Measurements from ENCODE around the gene RFPL4A.
"Not testable (repeated sequence)": the region's sequence is repeated elsewhere in the genome, so short reads cannot be mapped to it uniquely, and the experiment has no call there.

Gene RFPL4A

GRCh38 chr19:55758797-55759196, at the start of gene RFPL4A:
Gene RFPL4A (plus strand): TSS chr19:55759097. CDS start chr19:55761801, 2,704 bp downstream.
- not testable (repeated sequence) for DNase-seq (ENCODE audit: low spot score)

DNA sequence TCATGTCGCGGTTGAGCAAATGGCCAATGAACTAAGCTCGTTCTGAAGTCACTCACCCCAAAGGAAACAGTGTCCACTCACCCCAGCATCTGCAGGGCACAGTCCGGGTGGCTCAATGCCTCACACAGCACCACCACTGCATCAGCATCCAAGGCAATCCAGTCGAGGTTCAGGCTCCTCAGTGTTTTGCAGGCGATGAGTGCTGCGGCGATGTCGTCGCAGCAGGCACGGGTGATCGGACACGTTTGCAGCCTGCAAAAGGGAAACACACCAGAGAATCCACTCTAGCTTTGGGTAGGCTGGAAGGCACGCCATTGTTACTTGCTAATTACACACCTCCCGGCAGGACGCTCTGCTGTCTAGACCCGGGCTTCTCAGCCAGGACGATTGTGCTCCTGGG, 47.2 kb upstream of the RFPL4A start:
- no peak for DNase-seq (ENCODE audit: low spot score)

DNA sequence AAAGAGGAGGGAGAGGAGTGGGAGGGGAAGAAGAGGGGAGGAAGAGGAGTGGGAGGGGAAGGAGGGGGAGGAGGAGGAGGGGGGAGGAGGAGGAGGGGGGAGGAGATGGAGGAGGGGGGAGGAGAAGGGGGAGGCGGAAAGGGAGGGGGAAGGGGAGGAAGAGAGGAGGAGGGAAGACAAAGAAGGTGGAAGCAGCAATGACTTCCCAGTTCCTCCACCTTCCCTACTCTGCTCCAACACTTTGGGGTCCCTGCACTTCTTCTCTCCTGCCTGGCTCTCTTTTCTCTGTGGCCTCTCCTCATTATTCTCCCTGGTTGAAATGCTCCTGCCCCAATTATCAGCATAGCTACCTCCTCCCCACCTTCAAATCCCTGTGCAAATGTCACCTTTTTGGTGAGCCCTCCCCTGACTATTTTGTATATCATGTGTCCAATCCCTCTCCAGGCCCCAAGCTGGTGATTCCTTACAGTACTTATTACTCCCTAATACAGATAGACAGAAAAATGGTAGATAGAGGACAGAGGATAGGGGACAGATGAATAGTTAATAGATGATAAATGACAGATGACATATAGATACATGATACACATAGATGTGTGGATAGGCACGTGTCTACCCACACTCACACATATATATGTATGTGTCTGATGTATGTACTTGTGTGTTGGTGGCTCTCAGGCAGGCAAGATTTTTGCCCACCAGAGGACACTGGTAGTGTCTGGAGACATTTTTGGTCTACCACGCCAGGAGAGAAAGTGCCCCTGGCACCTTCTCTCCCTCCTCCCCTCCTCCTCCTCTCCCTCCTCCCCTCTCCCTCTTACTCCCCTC, 45.9 kb upstream of the RFPL4A start:
- no peak for DNase-seq (ENCODE audit: low spot score)

- no peak for DNase-seq (ENCODE audit: low spot score)
Observed at GRCh38 chr19:55716531-55716930, 42.4 kb upstream of the RFPL4A start.

- DNase-seq (ENCODE audit: low spot score) = no peak
Observed at GRCh38 chr19:55717251-55717650, 41.6 kb upstream of the RFPL4A start.

GRCh38 chr19:55717879-55718711, 40.8 kb upstream of the RFPL4A start:
- not testable (repeated sequence) for DNase-seq (ENCODE audit: low spot score)

- no peak for DNase-seq (ENCODE audit: low spot score)
Observed at GRCh38 chr19:55720214-55720746, 38.6 kb upstream of the RFPL4A start.

DNA sequence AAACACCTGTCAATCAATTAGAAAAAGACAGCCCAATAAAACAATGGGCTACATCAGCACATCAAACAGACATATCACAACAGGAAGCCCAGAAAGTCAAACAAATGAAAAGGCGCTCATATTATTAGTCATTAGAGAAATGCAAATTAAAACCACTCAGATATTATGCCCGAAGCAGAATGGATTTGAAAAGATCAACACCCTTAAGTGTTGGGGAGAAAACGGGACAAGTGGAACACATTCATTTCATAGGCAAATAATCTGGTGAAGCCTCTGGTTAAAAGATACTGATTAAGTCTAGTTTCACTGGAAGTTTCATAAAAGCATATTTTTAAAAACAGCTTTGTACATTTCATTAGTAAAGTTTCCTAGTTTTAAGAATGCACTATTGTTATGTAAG, 38.1 kb upstream of the RFPL4A start:
- no peak for DNase-seq (ENCODE audit: low spot score)

DNA sequence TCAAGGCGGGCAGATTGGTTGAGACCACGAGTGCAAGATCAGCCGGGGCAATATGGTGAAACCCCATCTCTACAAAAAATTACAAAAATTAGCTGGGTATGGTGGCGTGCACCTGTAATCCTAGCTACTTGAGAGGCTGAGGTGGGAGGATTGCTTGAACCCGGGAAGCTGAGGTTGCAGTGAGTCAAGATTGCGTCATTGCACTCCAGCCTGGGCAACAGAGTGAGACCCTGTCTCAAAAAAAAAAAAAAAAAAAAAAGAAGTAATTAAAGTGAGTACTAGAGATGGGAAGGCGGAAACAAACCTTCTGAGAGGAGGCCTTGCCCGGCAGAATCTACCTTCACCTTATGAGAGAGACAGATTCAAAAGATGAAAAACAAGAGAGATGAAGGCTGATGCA, 35.4 kb upstream of the RFPL4A start:
- no peak for DNase-seq (ENCODE audit: low spot score)

GRCh38 chr19:55730378-55730777, 28.5 kb upstream of the RFPL4A start:
- not testable (repeated sequence) for DNase-seq (ENCODE audit: low spot score)

DNA sequence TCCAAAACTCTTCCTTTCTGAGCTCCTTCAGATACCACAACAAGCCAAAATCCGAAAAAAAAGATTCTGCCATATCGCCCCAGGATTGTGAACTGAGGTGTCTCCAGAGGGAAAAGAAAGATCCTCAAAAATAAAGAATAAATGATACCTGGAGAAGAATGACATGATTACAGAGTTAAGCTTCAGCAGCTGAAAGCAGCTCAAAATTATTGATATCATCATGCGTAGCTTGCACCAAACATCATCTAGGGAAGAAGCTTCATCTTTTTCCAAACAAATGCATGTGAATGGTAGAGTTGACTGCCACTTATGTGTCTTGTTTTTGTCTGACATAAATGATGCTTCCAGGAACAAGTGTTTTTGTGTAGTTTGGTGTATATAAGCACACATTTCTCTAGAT, 20.6 kb upstream of the RFPL4A start, which contains the start of gene NLRP9:
Gene NLRP9 (minus strand): TSS at position 101 of the 400 bp plus-strand sequence. CDS start 28 bp downstream, at position 73.
- no peak for DNase-seq (ENCODE audit: low spot score)

- no peak for DNase-seq (ENCODE audit: low spot score)
Observed at GRCh38 chr19:55750715-55751114, 8.2 kb upstream of the RFPL4A start.

DNA sequence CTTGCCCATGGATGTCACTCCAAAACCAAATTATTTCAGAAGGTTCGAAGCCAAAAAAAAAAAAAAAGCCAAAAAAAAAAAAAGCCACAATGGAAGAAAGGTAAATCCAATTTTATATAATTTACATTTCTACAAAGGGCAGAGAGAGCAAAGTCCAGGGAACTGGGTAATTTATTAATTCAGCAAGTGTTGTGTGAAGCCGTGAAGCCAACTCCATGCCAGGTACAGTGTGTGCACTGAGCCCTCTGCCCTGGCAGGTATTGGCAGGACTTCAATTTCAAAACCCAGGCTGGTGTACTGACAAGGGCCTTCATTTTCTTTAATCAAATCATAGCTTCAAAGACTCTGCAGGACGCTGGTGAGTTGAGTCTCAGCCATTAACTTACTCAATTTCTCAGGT, 5.5 kb upstream of the RFPL4A start:
- DNase-seq (ENCODE audit: low spot score) = no peak

GRCh38 chr19:55756808-55757207, 2.1 kb upstream of the RFPL4A start:
- DNase-seq (ENCODE audit: low spot score) = not testable (repeated sequence)

GRCh38 chr19:55766466-55766865, 7.6 kb downstream of the RFPL4A start:
- no peak for DNase-seq (ENCODE audit: low spot score)

DNA sequence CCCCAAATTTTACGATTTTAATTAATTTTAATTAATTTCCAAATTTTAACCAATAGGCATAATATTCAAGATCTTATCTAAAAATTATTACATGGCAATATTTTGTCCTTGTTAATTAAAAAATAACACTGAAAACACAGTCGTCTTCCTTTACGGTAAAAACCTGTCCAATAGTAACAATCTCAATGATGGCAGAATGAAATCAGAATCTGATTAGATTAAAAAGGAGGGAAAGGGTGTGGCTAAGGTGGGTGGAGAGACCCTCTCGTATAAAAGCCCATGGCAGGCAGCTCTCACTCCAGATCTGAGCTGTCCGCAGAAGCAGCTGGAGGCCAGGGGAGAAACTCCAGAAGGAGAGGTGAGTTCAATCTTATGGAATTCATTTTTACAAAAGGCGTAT, 9.9 kb downstream of the RFPL4A start, which contains the start of gene RFPL4AL1:
Gene RFPL4AL1 (plus strand): TSS at position 301 of the 400 bp plus-strand sequence. CDS start 2,687 bp downstream, outside the sequence.
- DNase-seq (ENCODE audit: low spot score) = not testable (repeated sequence)

GRCh38 chr19:55769632-55770031, 10.7 kb downstream of the RFPL4A start:
- DNase-seq (ENCODE audit: low spot score) = not testable (repeated sequence)

DNA sequence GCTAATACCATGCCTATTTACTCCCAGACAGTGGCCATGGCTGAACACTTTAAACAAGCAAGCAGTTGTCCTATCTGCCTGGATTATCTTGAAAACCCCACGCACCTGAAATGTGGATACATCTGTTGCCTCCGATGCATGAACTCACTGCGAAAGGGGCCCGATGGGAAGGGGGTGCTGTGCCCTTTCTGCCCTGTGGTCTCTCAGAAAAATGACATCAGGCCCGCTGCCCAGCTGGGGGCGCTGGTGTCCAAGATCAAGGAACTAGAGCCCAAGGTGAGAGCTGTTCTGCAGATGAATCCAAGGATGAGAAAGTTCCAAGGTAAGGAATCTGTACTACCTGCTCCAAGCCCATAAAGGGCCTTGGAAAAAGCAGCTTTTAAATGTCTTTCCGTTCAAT, 18.6 kb downstream of the RFPL4A start:
- DNase-seq (ENCODE audit: low spot score) = peak; percentile 78

GRCh38 chr19:55778331-55778730, 19.4 kb downstream of the RFPL4A start:
- no peak for DNase-seq (ENCODE audit: low spot score)

GRCh38 chr19:55781112-55781511, 22.2 kb downstream of the RFPL4A start:
- DNase-seq (ENCODE audit: low spot score) = no peak

- no peak for DNase-seq (ENCODE audit: low spot score)
Observed at GRCh38 chr19:55795021-55795420, 36.1 kb downstream of the RFPL4A start.

DNA sequence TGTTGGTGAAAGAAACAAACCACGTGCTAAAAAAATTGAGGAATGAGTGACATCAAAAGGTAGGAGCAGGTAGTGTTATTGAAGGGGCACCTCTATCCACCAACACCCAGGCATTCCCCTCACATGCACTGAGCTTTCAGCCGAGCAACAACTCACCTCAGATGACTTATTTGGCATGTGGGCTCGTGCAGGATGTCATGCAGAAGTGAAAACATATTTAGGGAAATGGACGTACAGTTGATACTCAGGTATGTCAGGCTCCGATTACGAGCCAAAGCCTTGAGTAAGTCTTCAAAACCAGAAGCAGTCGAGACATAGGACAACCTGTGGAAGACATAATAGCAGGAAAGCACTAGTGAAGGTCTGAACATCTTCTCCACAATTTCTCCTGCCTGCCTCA, 42.5 kb downstream of the RFPL4A start:
- DNase-seq (ENCODE audit: low spot score) = no peak

DNA sequence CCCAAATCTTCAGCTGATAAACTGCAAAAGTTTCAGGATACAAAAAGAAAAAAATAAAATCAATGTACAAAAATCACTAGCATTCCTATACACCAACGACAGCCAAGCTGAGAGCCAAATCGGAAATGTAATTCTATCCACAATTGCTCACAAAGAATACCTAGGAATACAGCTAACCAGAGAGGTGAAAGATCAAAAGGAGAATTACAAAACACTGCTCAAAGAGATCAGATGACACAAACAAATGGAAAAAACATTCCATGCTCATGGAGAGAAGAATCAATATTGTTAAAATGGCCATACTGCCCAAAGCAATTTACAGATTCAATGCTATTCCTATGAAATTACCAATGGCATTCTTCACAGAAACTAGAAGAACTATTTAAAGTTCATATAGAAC, 43.4 kb downstream of the RFPL4A start:
- no peak for DNase-seq (ENCODE audit: low spot score)
